Measurements from ENCODE around the gene PAQR4.

DNA sequence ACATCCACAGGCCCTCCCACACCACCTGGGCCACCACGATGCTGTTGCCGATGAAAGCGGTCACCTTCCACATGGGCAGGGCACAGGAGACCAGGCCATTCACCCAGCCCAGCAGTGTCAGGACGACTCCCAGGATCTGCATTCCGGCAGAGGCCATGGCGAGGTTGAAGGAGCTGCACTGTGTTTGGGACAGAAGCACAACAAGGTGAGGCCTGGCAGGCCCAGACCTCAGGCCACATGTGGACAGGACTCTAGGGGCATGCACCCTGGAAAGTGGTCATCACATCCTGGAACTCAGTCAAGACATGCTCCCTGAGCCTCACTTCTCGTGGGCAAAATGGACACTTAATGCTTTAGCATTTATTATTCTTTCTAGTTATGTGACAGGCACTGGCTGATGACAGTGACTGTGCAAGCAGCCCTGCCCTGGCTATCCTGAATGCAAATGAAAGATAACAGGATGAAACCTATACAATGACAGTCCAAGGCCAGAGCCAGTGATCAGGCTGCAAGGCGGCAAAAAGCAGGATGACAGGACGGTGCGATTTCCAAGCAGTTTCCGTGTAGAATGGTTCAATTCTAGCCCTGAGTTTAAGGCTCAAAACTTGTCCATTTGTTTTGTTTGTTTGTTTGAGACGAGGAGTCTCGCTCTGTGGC is 46.8 kb downstream of the PAQR4 start:
- no peak for TF ChIP-seq POLR2A (IDR thresholded peaks at IDR 0.05)
- TF ChIP-seq, protein P1, sequence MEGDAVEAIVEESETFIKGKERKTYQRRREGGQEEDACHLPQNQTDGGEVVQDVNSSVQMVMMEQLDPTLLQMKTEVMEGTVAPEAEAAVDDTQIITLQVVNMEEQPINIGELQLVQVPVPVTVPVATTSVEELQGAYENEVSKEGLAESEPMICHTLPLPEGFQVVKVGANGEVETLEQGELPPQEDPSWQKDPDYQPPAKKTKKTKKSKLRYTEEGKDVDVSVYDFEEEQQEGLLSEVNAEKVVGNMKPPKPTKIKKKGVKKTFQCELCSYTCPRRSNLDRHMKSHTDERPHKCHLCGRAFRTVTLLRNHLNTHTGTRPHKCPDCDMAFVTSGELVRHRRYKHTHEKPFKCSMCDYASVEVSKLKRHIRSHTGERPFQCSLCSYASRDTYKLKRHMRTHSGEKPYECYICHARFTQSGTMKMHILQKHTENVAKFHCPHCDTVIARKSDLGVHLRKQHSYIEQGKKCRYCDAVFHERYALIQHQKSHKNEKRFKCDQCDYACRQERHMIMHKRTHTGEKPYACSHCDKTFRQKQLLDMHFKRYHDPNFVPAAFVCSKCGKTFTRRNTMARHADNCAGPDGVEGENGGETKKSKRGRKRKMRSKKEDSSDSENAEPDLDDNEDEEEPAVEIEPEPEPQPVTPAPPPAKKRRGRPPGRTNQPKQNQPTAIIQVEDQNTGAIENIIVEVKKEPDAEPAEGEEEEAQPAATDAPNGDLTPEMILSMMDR (IDR thresholded peaks at IDR 0.05): no peak

All from body of pancreas (tissue), 4 donors.